HG02610 (cell line): ENCODE results near the gene MAPRE3.
"Not testable (repeated sequence)": the region's sequence is repeated elsewhere in the genome, so short reads cannot be mapped to it uniquely, and the experiment has no call there.

Source experiments
- ATAC-seq: cut with Tn5 transposase; IDR thresholded peaks from one replicate; pipeline ENCODE4 v1.9.1; 2021; ENCODE audit warnings: mild to moderate bottlenecking, moderate library complexity; ENCODE audit not compliant: unreplicated experiment

MAPRE3 gene

DNA sequence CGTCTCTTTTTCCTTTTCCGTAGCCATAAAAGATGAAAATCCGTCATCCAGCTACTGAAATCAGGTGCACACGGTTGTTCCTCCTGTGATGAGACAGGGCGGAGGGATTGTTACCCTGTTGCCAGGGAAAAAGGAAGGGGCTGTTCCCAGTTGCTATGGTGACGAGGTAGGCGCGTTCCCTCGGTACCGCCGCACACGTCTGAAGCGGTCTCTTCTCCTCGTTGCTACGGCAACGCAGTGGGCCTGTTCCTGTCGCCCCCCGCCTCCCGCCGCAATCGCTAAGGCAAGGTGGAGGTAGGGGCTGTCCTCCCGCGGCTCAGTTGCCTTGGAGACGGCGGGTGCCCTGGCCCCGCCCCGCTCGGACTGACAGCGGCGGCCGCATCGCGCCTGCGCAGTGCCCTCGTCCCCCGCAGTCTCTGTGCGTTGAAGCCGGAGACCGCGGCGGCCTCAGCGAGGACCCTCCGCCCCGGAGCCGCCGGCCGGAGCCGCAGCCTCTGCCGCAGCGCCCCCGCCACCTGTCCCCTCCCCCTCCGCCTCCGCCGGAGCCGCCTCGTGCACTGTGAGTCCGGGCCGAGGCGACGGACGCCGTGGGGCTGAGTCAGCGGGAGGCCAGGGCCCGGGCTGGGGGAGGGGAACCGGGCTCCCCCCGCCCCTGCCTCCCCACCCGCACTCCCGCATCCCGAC, at the start of gene MAPRE3:
Gene MAPRE3, plus strand, starts transcription at position 394 of the 684 bp plus-strand sequence. CDS start 51,582 bp downstream, outside the sequence.
- peak; percentile 77 for ATAC-seq

DNA sequence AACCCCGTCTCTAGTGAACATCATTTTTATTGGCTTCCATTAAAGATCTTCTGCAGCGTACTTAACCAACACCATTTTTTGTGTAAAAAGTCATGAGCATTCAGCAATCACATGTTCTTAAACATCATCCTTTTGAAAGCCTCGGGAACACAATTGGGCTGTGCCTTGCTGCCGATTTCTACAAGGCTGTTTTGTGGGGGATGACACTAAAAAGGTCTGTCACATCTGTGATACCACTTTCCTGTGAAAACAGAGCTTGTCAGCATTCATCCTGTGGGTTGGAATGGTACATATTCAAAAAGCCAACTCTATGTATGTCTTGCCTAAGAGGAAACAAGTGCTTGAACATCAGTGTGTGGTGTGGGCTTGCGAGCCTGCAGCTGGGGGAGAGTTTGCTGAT, 49.1 kb upstream of the MAPRE3 start:
- ATAC-seq, result no peak

DNA sequence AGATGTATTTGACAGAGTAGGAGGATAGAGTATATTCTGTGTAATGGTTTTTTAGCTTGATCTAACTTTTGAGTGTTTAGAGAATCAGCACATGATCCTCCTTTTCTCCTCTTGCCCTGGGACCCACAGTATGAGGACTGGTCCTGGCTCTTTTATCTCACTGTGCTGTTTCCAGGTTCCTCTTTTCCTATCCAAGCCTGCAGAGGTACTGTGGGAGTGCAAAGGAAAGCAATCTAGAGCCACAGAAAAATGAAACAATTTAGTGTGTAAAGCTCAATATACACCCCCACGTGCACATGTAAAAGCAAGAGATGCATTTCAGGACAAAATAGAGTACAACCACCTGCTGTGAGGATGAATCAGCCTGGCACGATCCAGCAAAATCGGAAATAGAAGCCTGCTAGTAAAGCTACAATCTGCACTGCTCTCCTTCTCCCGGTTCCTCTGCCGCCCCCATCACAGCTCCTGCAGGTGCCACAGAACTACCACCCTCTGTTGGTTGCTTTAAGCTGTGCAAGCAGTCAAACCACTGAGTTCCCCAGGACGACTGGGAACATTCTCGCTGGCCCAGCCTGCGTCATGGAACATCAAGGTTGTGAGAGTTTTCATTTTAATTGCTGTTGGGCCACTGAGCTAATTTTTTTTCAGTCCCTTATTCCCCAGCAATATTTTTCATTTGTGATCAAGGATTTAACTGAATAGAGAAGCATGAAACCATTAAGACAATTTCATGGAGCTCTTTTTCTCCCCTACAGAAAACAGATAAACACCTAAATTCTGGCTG, 47.8 kb upstream of the MAPRE3 start:
- no peak for ATAC-seq

DNA sequence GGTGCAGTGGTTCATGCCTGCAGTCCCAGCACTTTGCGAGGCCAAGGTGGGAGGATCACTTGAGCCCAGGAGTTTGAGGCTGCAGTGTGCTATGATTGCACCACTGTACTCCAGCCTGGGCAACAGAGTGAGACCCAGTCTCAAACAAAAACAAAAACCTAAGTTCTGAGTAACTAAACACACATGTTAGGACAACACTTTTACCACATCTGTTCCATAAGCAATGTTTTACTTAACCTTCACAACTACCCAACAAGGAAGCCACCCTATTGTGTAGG, 47.3 kb upstream of the MAPRE3 start:
- not testable (repeated sequence) for ATAC-seq

DNA sequence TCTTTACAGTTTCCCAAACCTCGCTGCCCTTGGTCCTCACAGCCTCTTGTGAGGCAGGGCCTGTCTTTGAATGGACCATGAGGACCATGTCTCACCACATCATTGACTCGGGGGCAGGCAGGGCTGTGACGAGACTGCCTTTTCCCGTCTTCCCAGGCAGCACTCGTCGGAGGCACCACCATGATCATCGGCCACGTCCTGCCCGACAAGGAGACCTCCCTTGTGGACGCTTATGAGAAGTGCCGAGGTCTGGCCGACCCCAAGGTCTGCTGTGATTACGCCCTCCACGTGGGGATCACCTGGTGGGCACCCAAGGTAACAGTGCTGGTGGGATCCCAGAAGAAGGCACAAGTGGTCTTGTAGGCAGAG, 45.7 kb upstream of the MAPRE3 start:
- ATAC-seq, result no peak

DNA sequence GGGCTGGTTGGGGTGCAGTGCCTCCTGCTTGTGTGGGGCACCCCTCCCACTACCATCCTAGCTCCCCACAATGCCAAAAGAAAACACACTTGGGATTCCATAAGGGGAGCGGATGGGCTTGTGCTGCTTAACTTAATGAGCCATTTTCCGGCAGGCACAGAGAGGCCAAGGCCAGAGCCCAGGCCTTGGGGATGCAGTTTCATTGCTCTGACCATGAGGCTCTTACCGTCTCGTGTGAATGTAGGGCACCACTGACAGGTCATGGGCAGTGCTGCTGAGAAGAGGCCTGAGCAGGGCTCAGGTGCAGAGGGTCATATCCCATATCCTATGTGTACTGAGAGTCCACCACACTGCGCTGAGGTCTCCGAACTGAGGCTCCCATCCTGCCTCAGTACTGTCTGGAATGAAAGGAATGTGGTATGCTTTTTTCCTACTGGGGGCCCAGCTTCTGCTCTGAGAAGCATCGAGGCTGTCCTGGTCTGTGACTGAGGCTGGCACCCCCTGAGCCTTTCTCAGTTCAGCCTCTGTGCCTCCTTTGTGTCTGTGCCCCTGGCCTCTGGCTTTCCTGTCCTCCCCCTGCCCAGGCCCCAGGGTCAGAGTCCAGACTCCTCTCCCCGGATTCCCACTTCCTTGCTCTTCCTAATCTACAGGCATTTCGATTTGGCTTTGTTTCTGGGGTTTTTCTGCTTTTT, 45.2 kb upstream of the MAPRE3 start:
- ATAC-seq, result no peak

DNA sequence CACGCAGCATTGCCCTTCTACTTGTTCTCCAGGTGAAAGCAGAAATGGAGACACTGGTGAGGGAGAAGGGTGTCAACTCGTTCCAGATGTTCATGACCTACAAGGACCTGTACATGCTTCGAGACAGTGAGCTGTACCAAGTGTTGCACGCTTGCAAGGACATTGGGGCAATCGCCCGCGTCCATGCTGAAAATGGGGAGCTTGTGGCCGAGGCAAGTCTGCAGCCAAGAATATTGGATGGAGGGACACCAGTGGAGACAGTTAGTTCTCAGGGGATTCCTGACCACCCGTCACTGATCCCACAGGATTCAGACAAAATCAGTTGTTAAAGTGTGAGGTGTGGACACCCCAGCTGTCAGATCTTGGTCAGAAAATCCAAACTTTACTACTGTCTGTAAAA, 43.2 kb upstream of the MAPRE3 start:
- no peak for ATAC-seq

DNA sequence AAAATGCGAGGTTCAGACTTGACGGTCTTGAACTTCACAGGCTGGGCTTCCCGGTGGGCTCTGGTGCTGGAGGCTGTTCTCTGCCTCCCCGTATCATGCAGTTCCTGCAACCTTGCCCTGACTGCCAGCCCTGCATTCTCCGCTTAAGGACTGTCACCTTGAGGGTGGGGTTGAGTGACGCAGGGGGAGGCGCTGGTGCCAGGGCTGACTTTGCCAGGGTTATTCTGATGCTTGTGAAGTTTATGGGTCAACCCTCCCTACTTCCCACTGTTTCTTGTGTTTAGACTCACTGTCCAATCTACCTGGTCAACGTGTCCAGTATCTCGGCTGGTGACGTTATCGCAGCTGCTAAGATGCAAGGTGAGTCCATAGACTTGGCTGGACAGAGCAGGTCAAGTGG, 37.5 kb upstream of the MAPRE3 start:
- no peak for ATAC-seq

DNA sequence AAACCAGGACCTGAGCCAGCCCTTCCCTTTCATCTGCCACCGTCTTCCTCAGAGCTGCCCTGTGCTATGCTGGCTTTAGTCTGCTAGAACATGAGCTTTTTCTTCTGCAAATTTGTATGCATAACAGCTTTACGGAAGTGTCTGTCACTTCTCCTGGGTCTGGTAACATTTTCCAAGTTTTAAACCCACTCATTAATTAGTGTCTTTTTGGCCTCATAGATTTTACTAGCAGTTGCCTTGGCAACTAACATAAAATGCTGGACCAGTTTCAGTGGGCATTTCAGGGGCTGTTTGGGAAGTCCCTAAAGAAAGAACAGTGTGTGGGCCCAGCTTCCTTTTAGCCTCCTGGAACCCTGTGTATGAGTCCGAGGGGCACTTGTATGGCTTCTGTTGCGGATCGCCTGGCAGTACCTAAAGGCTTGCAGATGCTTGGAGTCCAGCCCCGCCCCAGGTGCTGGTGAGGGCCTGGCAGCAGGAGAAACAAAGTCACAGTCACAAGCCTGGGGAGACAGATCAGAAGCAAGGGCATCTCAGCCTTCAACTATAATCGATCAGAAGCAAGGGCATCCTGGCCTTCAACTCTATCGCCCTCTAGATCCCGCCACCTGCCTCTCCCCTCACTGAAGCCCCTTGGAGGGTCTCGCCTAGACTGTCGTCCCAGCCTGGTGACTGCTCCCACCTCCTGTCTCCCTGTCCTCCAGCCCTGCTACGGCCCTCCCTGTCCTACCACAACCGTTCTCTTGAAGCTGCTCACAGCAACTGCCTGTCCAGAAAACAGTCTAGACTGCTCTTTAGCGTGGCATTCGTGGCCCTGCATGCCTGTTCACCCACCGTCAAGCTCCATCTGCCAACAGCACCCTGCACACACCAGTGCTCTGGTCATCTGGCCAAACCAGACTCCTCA, 36.8 kb upstream of the MAPRE3 start:
- no peak for ATAC-seq

DNA sequence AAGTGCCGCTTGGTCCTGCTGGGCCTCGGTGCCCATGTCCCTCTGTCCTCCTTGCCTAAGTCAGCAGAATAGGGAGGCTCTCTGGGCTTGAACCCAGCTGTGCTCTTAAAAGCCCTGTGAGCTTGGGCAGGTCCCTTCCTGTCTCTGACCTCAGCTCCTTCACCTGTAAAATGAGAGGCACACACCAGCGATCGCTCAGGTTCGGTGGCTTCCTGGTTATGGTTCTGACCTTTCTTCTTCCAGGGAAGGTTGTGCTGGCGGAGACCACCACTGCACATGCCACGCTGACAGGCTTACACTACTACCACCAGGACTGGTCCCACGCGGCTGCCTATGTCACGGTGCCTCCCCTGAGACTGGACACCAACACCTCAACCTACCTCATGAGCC, 36.1 kb upstream of the MAPRE3 start:
- ATAC-seq, result no peak

DNA sequence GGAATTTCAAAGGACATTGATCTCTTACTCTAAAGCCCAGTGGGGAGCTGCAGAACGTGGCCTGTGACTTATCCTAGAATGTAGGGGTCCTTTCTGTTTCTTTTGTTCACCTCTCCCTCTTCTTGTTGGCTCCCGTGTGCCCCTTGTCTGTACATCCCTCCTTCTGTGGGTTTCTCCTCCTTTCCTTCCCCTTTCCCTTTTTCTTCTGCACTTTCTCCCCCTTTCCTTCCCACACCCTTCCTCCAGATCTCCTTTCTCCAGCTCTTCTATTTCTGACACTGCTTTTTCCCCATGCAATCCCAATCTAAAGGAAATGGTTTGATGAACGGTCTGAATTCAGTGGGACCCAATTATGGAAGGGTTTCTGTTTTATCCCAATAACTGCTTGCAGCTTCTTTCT, 35.5 kb upstream of the MAPRE3 start:
- no peak for ATAC-seq

DNA sequence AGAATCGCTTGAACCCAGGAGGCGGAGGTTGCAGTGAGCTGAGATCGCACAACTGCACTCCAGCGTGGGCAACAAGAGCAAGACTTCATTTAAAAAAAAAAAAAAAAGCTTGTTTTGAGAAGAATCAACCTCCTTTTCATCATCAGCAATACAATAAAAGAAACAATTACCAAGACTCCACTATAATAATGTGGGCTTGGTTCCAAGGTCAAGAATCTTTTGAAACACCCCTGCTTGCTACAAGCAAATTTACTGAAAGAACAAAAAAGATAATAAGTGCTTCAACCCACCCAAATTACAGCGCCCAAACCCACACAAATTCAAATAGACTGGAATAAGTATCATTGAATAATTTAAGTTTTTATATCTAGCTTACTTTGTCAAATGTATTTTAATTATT, 33.6 kb upstream of the MAPRE3 start:
- no peak for ATAC-seq

DNA sequence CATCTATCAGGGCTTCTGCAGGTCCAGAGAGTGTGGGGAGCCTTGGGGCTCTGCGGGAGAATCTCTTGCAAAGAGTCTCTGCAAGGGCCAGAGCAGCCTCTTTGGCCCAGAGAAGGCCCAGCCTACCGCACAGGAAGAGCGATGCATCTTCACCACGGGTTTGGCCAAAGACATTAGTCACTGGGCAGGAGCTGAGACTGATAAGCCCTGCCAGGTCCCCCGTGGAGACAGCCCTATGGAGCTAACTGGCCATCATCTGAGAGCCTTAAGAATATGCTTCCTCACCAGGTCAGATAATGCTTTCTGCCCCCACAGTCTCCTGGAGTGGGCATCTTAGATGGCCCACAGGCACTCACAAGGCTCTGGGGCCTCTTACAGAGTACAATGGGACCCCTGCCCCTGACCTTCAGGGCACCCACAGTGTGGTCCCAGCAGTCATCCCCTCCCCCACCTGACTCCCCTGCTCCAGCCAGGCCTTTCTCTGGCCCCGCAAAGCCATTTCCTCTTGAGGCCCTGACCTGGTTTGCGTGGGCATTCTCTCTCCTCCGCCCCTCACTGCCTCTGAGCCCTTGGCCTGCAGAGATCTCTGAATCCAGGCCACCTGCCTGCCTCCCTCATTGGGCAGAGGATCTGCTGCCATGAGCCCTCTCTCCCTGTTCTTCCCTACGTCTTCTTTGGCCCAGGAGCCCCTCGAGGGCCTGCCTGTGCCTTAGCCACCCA, 31.9 kb upstream of the MAPRE3 start:
- ATAC-seq, result no peak

DNA sequence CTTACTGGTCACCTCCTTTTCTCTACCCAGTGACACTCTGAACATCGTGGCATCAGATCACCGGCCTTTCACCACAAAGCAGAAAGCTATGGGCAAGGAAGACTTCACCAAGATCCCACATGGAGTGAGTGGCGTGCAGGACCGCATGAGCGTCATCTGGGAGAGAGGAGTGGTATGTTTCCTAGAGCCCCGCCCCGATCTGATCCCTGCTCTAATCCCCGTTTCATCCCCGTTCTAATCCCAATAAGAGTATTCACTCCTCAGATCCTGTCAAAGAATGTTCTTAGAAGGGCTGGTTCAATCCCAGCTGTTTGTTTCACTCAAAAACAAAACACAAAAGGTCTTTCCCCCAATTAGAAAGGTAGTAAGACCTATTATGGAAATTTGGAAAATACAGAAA, 30.4 kb upstream of the MAPRE3 start:
- no peak for ATAC-seq

DNA sequence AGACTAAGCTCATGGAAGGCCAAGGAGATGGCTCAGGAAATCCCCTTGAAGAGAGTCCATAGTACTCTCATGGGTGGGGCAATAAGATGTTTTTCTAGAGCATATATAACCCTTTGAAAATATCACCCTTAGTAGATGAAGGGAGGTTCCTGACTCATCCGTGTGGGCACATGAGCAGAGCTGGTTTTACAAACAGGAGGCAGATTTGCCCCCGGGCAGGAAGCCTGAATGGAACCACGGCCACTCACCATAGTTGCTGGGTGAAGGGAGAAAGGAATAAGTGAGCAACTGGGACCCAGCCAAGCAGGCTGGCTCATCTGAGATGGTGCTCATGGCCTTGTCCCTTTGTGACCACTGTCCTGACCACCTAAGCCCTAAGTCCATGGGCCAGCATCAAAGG, 29.0 kb upstream of the MAPRE3 start:
- no peak for ATAC-seq

DNA sequence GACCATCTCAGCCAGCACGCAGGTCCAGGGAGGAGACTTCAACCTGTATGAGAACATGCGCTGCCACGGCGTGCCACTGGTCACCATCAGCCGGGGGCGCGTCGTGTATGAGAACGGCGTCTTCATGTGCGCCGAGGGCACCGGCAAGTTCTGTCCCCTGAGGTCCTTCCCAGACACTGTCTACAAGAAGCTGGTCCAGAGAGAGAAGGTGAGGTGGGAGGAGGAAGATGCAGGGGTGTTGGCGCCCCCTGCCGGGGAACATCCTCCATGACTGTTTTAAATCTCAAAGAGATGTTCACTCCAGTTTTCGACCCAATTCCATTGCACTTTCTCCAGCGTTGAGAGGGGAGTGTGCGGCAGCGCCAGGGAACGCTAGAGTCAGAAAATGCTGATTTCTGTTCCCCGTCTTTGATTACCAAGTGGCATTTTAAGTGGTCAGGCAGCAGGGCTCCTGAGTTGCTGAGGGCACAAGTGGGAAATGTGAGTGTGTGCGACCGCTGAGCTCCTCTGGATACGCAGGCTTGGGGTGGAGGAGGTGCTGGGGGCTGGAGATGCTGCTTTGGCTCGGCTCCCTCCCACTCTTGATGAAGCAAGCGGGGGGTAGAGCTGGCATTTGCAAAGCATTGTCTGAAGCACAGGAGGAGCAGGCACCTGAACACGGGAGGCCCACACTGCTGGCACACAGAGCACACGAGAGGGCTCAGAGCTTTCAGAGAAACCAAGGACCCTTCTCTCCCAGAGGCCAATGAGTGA, 27.7 kb upstream of the MAPRE3 start:
- no peak for ATAC-seq

DNA sequence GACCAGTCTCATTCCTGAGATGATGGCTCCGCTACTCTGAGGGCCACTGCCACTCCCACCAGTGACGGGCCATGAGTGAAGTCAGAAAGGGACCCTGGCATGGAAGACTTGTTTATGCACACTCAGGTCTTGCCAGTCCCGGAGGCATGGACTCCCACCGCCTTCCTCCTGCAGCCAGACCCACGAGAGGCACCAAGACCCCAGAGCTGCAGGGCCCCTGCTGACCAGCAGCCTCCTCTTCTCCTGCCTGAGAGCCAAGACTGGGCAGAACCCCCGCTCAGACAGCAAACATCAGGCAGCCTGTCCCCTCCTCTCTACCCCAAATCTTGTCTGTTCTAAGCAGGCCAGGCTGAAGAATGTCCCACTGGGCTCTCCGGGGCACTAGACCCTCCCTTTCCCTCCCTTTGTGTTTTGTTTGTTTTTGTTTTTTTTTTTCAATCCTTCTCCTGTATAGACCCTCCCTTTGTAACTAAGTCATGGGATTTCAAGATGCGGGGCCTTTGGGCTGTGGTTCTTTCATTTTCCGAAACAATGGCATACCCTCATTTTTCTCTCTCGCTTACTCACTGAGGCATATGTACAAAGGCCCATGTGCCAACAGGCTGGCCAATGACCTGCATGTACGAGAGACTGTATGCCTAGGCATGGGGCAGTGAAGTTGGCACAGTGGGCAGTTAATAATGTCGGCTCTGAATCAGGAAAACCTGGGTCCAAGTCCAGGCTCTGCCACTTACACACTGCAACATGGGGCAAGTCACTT, 24.3 kb upstream of the MAPRE3 start:
- no peak for ATAC-seq

DNA sequence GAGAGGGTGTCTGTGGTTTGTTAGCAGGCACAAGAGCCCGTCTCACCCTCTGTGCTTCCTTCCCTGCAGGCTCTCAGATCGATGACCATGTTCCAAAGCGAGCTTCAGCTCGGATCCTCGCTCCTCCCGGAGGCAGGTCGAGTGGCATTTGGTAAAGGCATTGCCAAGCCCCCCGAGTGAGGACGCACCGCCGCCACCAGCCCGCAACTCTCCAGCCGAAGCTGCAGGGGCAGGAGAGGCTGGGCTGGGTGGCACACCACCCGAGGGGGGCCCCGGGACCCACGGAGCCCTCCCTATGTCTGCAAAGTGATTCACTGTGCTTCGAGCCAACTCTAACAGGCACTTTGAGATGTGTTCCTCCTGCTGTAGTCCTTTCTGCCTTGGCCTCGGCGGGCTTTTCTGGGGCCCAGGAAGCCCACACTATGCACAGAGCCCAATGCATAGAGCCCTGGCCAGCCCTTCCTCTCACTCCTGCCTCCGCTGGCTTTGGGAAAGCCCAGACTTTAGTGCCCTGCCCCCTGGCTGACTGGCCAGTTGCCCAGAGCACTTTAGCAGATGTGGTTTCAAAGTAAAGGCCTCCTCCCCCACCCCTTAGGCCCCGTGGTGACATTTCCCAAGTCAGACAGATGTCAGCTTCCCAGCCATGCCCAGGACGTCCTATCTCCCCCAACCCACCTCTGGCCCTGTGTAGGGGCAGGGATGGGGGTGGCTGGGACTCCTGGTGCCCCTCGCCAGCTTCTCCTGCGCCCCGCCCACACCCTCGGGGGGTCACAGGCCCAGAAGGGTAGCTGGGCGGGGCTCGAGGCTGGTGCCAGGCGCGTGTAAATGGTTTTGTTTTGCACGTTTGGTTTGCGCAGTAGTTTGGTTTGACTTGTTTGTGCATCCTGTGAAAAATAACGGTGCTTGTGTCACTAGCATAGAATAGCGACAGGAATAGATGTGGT, 23.3 kb upstream of the MAPRE3 start:
- ATAC-seq, result no peak
